Fibroblast of skin of back (primary cell): ENCODE results near the gene HMGCS1.
"Not testable (repeated sequence)": the region's sequence is repeated elsewhere in the genome, so short reads cannot be mapped to it uniquely, and the experiment has no call there.

Experiments
- DNase-seq: peaks from one replicate; pipeline ENCODE4 v3.0.0-alpha.2; 2013

Gene HMGCS1

GRCh38 chr5:43312076-43312661 lies 1.0 kb downstream of the HMGCS1 start:
- no peak for DNase-seq

- DNase-seq: no peak
Measured at GRCh38 chr5:43309637-43310036, 3.6 kb downstream of the HMGCS1 start.

- DNase-seq: no peak
Measured at GRCh38 chr5:43309122-43309521, 4.1 kb downstream of the HMGCS1 start.

- not testable (repeated sequence) for DNase-seq
Measured at GRCh38 chr5:43306954-43307353, 6.3 kb downstream of the HMGCS1 start.

GRCh38 chr5:43305948-43306565 lies 7.2 kb downstream of the HMGCS1 start:
- DNase-seq: peak; percentile 61

GRCh38 chr5:43304525-43304924 lies 8.7 kb downstream of the HMGCS1 start:
- DNase-seq: no peak

GRCh38 chr5:43303242-43303641 lies 10.0 kb downstream of the HMGCS1 start:
- no peak for DNase-seq

- no peak for DNase-seq
Measured at GRCh38 chr5:43302481-43302880, 10.7 kb downstream of the HMGCS1 start.

GRCh38 chr5:43301653-43302091 lies 11.5 kb downstream of the HMGCS1 start:
- DNase-seq: no peak

- DNase-seq: no peak
Measured at GRCh38 chr5:43300112-43300511, 13.1 kb downstream of the HMGCS1 start.

GRCh38 chr5:43298443-43298842 lies 14.8 kb downstream of the HMGCS1 start:
- no peak for DNase-seq

GRCh38 chr5:43296835-43297234 lies 16.4 kb downstream of the HMGCS1 start:
- no peak for DNase-seq

GRCh38 chr5:43295202-43295601 lies 18.0 kb downstream of the HMGCS1 start:
- DNase-seq: no peak

GRCh38 chr5:43294226-43294625 lies 19.0 kb downstream of the HMGCS1 start:
- peak; percentile 32 for DNase-seq

- no peak for DNase-seq
Measured at GRCh38 chr5:43290726-43291125, 22.5 kb downstream of the HMGCS1 start.

- no peak for DNase-seq
Measured at GRCh38 chr5:43288269-43288831, 24.9 kb downstream of the HMGCS1 start.

GRCh38 chr5:43287493-43287892 lies 25.7 kb downstream of the HMGCS1 start:
- DNase-seq: no peak

- DNase-seq: no peak
Measured at GRCh38 chr5:43286623-43287022, 26.6 kb downstream of the HMGCS1 start.

- DNase-seq: no peak
Measured at GRCh38 chr5:43281840-43282658, 31.2 kb downstream of the HMGCS1 start.

GRCh38 chr5:43279548-43280274 lies 33.5 kb downstream of the HMGCS1 start:
- DNase-seq: no peak

- DNase-seq: no peak
Measured at GRCh38 chr5:43275391-43275790, 37.8 kb downstream of the HMGCS1 start.

GRCh38 chr5:43274435-43275114 lies 38.6 kb downstream of the HMGCS1 start:
- DNase-seq: no peak
